K562 (cell line): ENCODE measurements around the gene PCSK6. TPM values are rescaled to one million over a fixed set of nuclear protein-coding genes. Genes with fewer than 3 reads are reported as not detected.

ENCODE experiments used
- ATAC-seq: fragments of 200-7000 bp; cut with Tn5 transposase; 3 replicates; pipeline ENCODE4 v1.9.1; 2020; ENCODE audit warnings: moderate library complexity
- BruUV-seq: library from RNA; stranded (reverse); fragments of 400-500 nt; replicated peaks from 2 replicates; lab custom pipeline; 2021; lab: Mats Ljungman, UMichigan
- CTCF ChIA-PET: fragments of 300-600 bp; formaldehyde crosslinking; extraction: SDS; loops from one replicate; lab custom pipeline; 2021; ENCODE audit warnings: low intra/inter-chr PET ratio; lab: Yijun Ruan, JAX
- POLR2A ChIA-PET: fragments of 300-600, 350-650 bp; sonication (Branson Sonifier 250); formaldehyde crosslinking; extraction: SDS; loops from one replicate; lab custom pipeline; 2021; ENCODE audit warnings: antibody characterized with exemption, inconsistent platforms; lab: Yijun Ruan, JAX
- DNase-seq, 4 experiments: peaks; one replicate each; pipeline versions ENCODE4 v3.0.0 to v3.0.0-alpha.2; 2011 to 2018; ENCODE audit warnings: low spot score in 3 of 4, mixed read lengths in 3 of 4; ENCODE audit errors: extremely low read depth in 1 of 4
- FAIRE-seq: peaks from 2 replicates; lab custom pipeline; 2011; peaks lifted over from hg19 to GRCh38; lab: Jason Lieb, UNC
- H2AFZ ChIP-seq: 2 replicates; pipeline ENCODE4 v1.6.0; 2011; ENCODE audit warnings: low read depth, low read length, control low read depth, inconsistent platforms
- H3K27ac ChIP-seq: fragments of 200-600 bp; 3 replicates; pipeline ENCODE4 v1.8.0; 2011; ENCODE audit warnings: low read depth, mild to moderate bottlenecking, control low read depth, inconsistent platforms, low read length, moderate library complexity, mixed read lengths; ENCODE audit errors: extremely low read depth
- H3K27me3 ChIP-seq, 2 experiments: fragments of 300-600 bp in 1 of 2; 2 replicates in 1 of 2; 3 replicates in 1 of 2; pipeline versions ENCODE4 v1.6.0 to v1.8.0; 2011; ENCODE audit warnings: inconsistent platforms in 2 of 2, low read length in 2 of 2, mild to moderate bottlenecking in 1 of 2, mixed read lengths in 1 of 2, moderate library complexity in 1 of 2; ENCODE audit not compliant: control insufficient read depth in 2 of 2, insufficient read depth in 2 of 2
- H3K36me3 ChIP-seq: fragments of 300-600 bp; 3 replicates; pipeline ENCODE4 v1.8.0; 2011; ENCODE audit warnings: mild to moderate bottlenecking, low read length, inconsistent platforms; ENCODE audit not compliant: control insufficient read depth, insufficient read depth
- H3K4me1 ChIP-seq, 2 experiments: fragments of 200-600 bp in 1 of 2; replicated peaks in 1 of 2; 2 replicates in 1 of 2; 3 replicates in 1 of 2; pipeline versions ENCODE4 v1.5.1 to v1.8.0; 2011; ENCODE audit warnings: inconsistent platforms in 2 of 2, low read length in 2 of 2, mild to moderate bottlenecking in 1 of 2, mixed read lengths in 1 of 2, moderate library complexity in 1 of 2; ENCODE audit not compliant: control insufficient read depth in 2 of 2, insufficient read depth in 2 of 2
- H3K4me2 ChIP-seq: 2 replicates; pipeline ENCODE4 v1.6.1; 2011; ENCODE audit warnings: low read length, control low read depth, inconsistent platforms, mixed read lengths; ENCODE audit not compliant: insufficient read depth
- H3K4me3 ChIP-seq: fragments of 200-600 bp; sonication (generic), shearing (Covaris generic); 2 replicates; pipeline ENCODE4 v1.5.1; 2016; ENCODE audit warnings: control low read depth, inconsistent platforms
- H3K79me2 ChIP-seq: fragments of 200-600 bp; 3 replicates; pipeline ENCODE4 v1.8.0; 2011; ENCODE audit warnings: low read length, inconsistent platforms; ENCODE audit not compliant: control insufficient read depth, insufficient read depth
- H3K9ac ChIP-seq, 2 experiments: 2 replicates each; pipeline versions ENCODE4 v1.6.0 to v1.6.1; 2011; ENCODE audit warnings: low read depth in 2 of 2, low read length in 2 of 2, control low read depth in 1 of 2, inconsistent platforms in 1 of 2, mild to moderate bottlenecking in 1 of 2, mixed read lengths in 1 of 2; ENCODE audit not compliant: insufficient read depth in 1 of 2
- H3K9me1 ChIP-seq: one replicate; pipeline ENCODE4 v1.6.0; 2011; ENCODE audit warnings: inconsistent platforms, mild to moderate bottlenecking, low read length, moderate library complexity; ENCODE audit not compliant: control insufficient read depth, insufficient read depth
- H3K9me3 ChIP-seq: replicated peaks from 2 replicates; pipeline ENCODE4 v1.5.1; 2011; ENCODE audit warnings: low read depth, low read length, inconsistent platforms; ENCODE audit not compliant: control insufficient read depth, insufficient read depth
- H4K20me1 ChIP-seq: replicated peaks from 2 replicates; pipeline ENCODE4 v1.6.1; 2011; ENCODE audit warnings: low read length, inconsistent platforms, mixed read lengths; ENCODE audit not compliant: control insufficient read depth, insufficient read depth
- MEF2D ChIP-seq: conservative IDR thresholded peaks from 2 replicates; pipeline ENCODE4 v1.6.1; 2016; ENCODE audit warnings: low read depth, missing genetic modification characterization, missing compliant biosample characterization
- RAD21 ChIP-seq, 2 experiments: fragments of 250-450 bp in 1 of 2; fragments of 450-650 bp in 1 of 2; sonication (Bioruptor Pico) in 1 of 2; formaldehyde crosslinking in 1 of 2; IDR thresholded peaks in 1 of 2; conservative IDR thresholded peaks in 1 of 2; 2 replicates each; pipeline versions ENCODE4 v1.4.0 to v1.8.0; 2020 to 2022; ENCODE audit warnings: mild to moderate bottlenecking in 2 of 2, moderate library complexity in 1 of 2
- ZFP1 ChIP-seq: fragments of 450-650 bp; formaldehyde crosslinking; IDR thresholded peaks from 2 replicates; pipeline ENCODE4 v1.4.0; 2020; ENCODE audit warnings: mild to moderate bottlenecking, mixed read lengths
- ZNF584 ChIP-seq: fragments of 200-800 bp; sonication (Bioruptor generic); IDR thresholded peaks from 2 replicates; pipeline ENCODE4 v1.6.1; 2016; ENCODE audit warnings: low read depth, mild to moderate bottlenecking, missing genetic modification characterization, missing compliant biosample characterization
- WGBS: fragments of 100-300 bp; shearing (Covaris generic); methylation state at CpG from one replicate; pipeline ENCODE4 v1.1.6; 2016; ENCODE audit warnings: low coverage, mixed read lengths; ENCODE audit not compliant: insufficient coverage; ENCODE audit errors: missing lambda C conversion rate; 5-methylcytosine and 5-hydroxymethylcytosine counted together
- in situ Hi-C: fragments of 300-500 bp; cut with MboI; formaldehyde crosslinking; loops from 4 replicates; pipeline ENCODE4 v1.15.0; 2018; ENCODE audit warnings: inconsistent platforms, mixed read lengths
- intact Hi-C: fragments of 100-400 bp; cut with micrococcal nuclease; formaldehyde crosslinking; loops from 2 replicates; pipeline ENCODE4 v1.14.2; 2022
- polyA plus RNA-seq, 8 experiments: library from polyadenylated mRNA; depleted of rRNA in 4 of 8; stranded (reverse) in 5 of 8; unstranded in 3 of 8; fragments of >200 nt; fragmentation: Nextera tagmentation in 2 of 8; fragmentation: Illumina TruSeq in 1 of 8; extraction: Ambion mirVana in 2 of 8; extraction: Trizol in 1 of 8; gene quantifications; 2 replicates each; pipeline versions ENCODE4 v1.2.1 to v1.2.3, GENCODE V29; 2011 to 2014; ENCODE audit warnings: inconsistent platforms in 1 of 8, missing spikeins in 1 of 8
- total RNA-seq, 7 experiments: library from RNA; depleted of rRNA in 6 of 7; stranded (reverse); fragments of >200 nt in 6 of 7; fragmentation: Illumina TruSeq in 2 of 7; extraction: Trizol in 2 of 7; gene quantifications; 2 replicates each; pipeline versions ENCODE4 v1.2.1 to v1.2.3, GENCODE V29; 2011 to 2021; ENCODE audit warnings: low replicate concordance in 1 of 7

Gene PCSK6
- total and polyA plus RNA-seq, 9 of the 15 experiments (the other 6 are each of a cell fraction or from before 2014, with no cell fraction given): 2.2 to 32.6 (median 14.5) TPM

GRCh38 chr15:101479342-101479845, 10.1 kb downstream of the PCSK6 start:
- Histone ChIP-seq H4K20me1 (peaks cover 19% of the 10 kb centered on the region; the same call in 1 of the 2 replicates), H3K27me3 (peaks cover 0 to 23% of the 10 kb centered on the region in 2 experiments; a peak in 1 of 5 replicates), H3K4me1 (peaks cover 16 to 36% of the 10 kb centered on the region in 2 experiments; a peak in 4 of 5 replicates), H3K4me3 (no peak overlapping the region), H3K27ac (no peak overlapping the region), H3K36me3 (peaks cover 11% of the 10 kb centered on the region), H3K9me1 (no peaks in the 10 kb centered on the region), H3K4me2 (no peak overlapping the region), H2AFZ (no peak overlapping the region), H3K9ac (peak overlapping the region in 1 of 2 experiments; percentile 55; a peak in 2 of 4 replicates), H3K9me3 (no peaks in the 10 kb centered on the region), H3K79me2 (peaks cover 20% of the 10 kb centered on the region; the same call in 2 of the 3 replicates)
- FAIRE-seq (no peak), ATAC-seq (peak; percentile 30), DNase-seq (peak in 2 of 4 experiments; percentile 29 to 39)
- ChIA-PET CTCF (no interaction called here), POLR2A (interaction anchor here (0.6 to 0.7 kb wide), 2 partner anchors 10 to 59 kb away, joined by 3 to 5 read pairs; no protein-coding TSS in a partner anchor)
- TF ChIP-seq MEF2D (tag): no peak
- TF ChIP-seq RAD21 (CRISPR knock-in tag; conservative IDR thresholded peaks at IDR 0.05 in 1 of 2, IDR thresholded peaks at IDR 0.05 in 1 of 2): 0 out of 4 replicates have a peak, but pooled peaks of 1 of the 2 experiments have one; percentile 5
- no peak for TF ChIP-seq ZFP1 (CRISPR knock-in tag)
- TF ChIP-seq ZNF584 (CRISPR knock-in tag): no peak
- intact Hi-C loops: no loop called here
- in situ Hi-C loops: no loop called here
- no TSS peak for BruUV-seq
- WGBS: 61% methylated on average over 7 of the region's 11 CpGs
